Islet of Langerhans (tissue), 1 donor: ENCODE measurements around the gene CSTPP1.
"Not testable (repeated sequence)": the region's sequence is repeated elsewhere in the genome, so short reads cannot be mapped to it uniquely, and the experiment has no call there.

Source experiments
- FAIRE-seq: peaks from one replicate; lab custom pipeline; 2011; peaks lifted over from hg19 to GRCh38; lab: Jason Lieb, UNC

Gene CSTPP1

GRCh38 chr11:47183031-47183856 is 246.7 kb downstream of the CSTPP1 start:
- FAIRE-seq: no peak

GRCh38 chr11:47183969-47184368 is 247.4 kb downstream of the CSTPP1 start:
- FAIRE-seq: no peak

- FAIRE-seq: no peak
Observed at GRCh38 chr11:47184711-47185304, 248.2 kb downstream of the CSTPP1 start.

DNA sequence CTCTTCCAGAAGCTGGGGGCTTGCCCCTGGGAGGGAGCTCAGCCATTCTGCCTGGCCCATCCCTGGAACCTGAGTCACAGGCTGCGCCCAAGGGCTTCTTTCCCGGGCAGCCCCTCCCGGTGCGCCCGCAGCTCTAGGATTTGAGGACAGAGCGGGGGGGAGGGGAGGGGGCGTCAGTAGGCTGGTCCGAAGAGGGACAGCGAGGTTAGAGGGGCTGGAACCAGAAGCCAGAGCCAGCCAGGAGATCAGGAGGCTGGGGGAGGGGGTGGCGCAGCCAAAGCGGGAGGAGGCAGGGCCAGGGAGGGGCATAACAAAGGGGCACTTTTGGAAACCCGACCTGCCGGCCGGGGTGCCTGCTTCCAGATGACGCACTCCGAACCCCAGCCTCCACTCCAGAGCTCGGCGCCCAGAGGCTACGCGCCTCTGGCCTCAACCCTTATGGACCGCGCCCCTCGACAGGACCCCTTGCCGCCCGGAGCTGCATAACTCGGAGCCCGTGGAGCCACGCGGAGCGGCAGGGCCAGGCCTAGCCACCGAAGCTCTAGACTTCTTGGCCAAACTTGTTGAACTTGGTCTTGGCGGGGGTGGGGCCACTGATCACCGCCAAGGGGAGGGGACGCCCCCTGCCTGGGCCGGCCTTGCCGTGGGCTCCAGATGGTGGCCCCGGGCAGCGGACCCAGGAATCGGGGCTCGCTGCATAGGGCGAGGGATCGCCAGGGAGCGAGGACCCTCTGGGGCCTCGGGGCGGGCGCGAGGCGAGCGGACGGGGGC is 248.9 kb downstream of the CSTPP1 start:
- no peak for FAIRE-seq

DNA sequence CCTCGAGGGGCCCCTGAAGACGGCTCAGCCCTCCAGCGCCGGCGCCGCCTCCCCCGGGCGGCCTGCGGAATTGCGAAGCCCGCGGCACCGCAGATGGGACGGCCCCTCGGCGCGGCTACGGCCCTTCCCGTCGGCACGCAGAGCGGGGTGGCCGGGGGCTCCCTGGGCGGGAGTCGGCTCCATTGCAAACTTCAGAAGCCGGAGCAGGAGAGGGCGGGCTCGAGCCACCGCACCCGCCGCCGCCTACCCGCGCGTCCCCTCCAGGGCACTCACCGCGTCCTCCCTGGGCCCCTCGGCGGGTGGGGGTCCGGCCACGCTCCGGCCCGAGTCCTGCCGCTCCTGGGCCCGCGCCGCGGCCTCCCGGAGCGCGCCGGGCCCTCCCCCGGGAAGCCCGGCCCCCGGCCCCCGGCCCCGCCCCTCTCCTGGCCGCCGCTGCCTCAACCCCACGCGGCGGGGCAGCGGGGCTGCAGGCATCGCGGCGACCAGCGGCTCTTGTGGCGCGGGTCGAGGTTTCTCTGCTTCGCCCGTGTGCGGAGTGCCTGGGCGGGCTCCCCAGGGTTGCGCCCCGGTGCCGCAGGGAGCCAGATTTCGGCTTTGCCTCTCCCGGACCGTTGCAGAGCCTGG is 249.6 kb downstream of the CSTPP1 start, which contains the start of gene PACSIN3:
Gene PACSIN3, minus strand, starts transcription at position 359 of the 624 bp plus-strand sequence. CDS start 3,707 bp downstream, outside the sequence.
- FAIRE-seq: no peak

DNA sequence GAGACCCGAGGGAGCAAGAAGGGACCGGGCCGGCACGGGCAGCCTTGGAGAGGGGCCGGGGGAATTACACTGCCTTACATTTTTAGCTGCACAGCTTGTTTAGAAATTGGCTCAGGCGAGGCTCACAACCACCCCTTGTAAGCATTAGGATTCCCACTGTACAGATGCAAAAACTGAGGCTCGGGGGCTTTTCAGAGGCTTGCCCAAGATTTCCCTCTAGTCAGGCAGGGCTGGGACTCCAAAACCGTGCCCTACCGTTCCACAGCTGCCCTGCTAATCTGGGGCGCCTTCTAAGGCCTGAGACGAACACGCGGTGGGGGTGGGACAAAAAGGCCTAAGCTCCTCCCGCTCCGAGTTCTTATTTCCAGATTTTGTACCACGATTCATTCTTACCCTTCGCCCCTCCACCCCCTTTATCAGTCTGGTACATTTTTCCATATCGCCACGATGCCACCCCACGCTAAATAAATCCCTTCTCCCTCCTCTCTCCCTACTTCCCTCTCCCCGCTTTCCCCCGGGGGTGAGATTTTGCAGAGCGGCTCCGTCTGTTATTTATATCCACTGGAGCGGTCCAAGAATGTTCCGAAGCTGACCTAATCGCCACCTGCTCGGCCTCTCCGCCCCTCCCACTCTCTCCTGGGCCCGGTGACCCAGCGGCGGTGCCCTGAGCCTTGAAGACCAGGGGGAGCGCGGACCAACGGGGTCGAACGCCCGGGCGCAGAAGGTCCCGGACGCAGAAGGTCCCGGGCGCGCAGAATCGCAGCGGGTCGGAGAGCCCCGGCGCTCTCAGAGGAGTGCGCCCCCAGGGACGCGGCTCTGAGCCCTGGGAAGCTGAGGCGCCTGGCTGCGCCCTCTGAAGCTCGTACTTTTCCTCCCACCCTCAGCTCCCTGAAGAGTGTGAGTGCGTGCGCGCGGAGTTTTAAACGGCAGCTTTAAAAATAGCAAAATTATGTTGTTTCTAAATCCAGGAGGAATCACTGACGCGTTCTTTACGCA is 250.4 kb downstream of the CSTPP1 start:
- FAIRE-seq: no peak

GRCh38 chr11:47187723-47188122 is 251.2 kb downstream of the CSTPP1 start:
- FAIRE-seq: no peak

DNA sequence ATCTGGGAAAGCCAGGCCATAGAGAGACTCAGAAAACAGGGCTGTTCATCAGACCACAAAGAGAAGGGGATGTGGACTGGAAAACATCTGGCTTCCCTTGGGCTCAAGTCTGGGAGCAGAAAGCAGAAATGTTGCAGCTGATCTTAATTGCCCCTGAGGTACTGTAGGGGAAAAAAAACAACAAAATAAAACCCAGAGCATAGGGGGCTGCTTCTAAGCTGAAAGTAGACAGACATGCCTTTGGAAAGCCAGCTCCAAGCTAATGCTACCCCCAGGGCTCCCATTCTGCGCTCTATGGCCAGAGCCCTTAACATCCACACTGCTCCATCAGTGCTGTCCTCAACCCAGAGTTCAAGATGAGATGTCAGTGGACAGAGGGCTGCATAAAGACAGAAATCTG is 251.7 kb downstream of the CSTPP1 start:
- FAIRE-seq: no peak

DNA sequence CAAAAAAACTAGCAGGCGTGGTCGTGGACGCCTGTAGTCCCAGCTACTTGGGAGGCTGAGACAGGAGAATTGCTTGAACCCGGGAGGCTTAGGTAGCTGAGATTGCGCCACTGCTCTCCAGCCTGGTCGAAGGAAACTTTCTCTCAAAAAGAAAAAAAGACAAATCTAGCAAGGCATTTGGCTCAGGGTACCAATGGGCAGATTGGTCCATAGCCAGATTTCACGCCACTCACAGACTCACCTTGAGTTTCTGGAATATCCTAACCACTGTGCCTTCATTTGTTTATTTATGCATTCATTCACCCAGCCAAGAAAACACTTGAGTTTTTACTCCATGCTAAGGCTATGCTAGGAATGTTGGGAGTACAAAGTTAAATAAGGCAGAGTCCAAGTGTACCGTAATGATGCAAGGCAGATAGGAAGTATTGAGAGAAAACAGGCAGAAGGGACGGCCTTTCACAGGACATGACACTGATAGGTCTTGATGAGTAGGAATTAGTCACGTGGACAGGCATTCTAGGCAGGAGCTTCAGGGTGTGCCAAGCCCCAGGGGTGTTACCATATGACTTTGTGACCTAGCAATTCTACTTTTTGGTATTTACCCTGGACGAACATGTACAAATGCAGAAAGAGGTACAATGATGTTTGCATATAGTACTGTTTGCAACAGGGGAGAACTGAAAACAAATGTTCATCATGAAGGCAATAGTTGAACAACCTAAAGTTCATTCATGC is 252.7 kb downstream of the CSTPP1 start:
- FAIRE-seq: no peak

GRCh38 chr11:47191137-47191536 is 254.6 kb downstream of the CSTPP1 start:
- FAIRE-seq: not testable (repeated sequence)

GRCh38 chr11:47192111-47192510 is 255.6 kb downstream of the CSTPP1 start:
- FAIRE-seq: no peak

DNA sequence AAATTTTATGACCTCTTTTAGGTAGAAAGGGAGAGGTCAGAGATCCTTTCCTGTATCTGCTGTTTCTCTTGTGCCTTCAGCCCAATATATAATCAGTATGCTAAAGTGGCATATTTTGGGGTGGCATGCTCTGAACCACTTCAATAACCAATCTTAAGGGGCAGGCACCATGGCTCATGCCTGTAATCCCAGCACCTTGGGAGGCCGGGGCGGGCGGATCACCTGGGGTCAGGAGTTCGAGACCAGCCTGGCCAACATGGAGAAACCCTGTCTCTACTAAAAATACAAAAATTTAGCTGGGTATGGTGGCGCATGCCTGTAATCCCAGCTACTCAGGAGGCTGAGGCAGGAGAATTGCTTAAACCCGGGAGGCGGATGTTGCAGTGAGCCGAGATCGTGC is 261.6 kb downstream of the CSTPP1 start:
- not testable (repeated sequence) for FAIRE-seq

DNA sequence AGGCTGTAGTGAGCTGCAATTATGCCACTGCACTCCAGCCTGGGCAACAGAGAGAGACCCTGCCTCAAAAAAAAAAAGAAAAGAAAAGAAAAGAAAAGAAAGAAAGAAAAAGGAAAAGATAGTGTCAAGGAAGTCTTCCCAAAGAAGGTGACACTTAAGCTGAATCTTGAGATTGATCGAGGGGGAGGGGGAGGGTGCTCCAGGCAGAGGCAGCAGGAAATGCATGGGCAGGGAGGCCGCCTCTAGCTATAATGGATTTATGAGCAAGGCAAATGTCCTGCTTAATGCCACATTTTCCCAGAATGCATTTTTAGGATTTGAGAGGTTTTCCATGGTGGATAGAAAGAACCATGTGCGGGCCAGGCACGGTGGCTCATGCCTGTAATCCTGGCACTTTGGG is 264.5 kb downstream of the CSTPP1 start:
- FAIRE-seq: no peak

- FAIRE-seq: no peak
Observed at GRCh38 chr11:47202576-47202975, 266.0 kb downstream of the CSTPP1 start.

DNA sequence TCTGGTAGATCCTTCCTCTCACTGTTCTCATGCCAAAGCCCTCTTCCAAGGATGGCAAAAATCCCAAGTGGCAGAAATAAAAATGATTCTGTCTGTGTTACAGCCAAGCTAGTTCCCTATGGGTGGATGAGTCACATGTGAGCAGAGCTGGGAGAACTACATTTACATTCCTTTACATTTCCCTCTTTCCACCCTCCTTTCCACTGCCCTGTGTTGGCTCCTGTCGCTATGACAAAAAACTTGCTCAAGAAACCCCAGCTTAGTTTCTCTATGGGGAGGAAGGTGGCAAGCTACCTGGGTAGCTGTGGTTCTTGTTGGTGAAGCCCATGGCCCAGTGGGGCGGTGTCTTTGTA is 268.1 kb downstream of the CSTPP1 start:
- no peak for FAIRE-seq

DNA sequence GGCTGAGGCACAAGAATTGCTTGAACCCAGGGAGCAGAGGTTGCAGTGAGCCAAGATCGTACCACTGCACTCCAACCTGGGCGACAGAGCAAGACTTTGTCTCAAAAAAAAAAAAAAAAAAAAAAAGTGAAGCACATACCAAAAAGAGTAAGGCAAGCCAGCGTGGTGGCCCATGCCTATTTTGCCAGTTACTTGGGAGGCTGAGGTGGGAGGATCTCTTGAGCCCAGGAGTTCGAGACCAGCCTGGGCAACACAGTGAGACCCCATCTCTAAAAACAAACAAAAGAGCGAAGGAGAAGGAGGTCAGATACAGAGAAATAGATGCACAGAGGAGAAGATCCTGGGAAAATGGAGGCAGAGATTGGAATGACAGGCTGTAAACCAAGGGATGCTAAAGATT is 270.0 kb downstream of the CSTPP1 start:
- not testable (repeated sequence) for FAIRE-seq

GRCh38 chr11:47207459-47207858 is 270.9 kb downstream of the CSTPP1 start:
- FAIRE-seq: no peak

- not testable (repeated sequence) for FAIRE-seq
Observed at GRCh38 chr11:47208008-47208552, 271.5 kb downstream of the CSTPP1 start.

DNA sequence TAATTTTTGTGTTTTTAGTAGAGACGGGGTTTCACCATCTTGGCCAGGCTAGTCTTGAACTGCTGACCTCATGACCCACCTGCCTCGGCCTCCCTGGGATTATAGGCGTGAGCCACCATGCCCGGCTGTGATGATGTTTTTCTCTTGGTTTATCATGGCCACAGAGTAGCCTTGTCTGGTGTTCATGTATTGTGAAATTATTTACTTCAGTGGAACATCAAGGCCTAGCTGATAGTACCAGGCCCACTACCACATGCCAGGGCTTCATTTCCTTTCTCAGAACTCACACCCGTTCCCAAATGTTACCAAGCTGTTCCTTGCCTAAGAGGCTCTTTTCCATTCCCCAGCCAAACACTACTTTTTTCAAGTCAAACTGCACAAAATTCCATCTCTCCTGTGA is 272.1 kb downstream of the CSTPP1 start:
- FAIRE-seq: no peak
